Ecto neural progenitor cell (in vitro differentiated cells): ENCODE data around the gene UROC1.

ENCODE experiments used
- DNase-seq: peaks from one replicate; pipeline ENCODE4 v3.0.0-alpha.2; 2018; ENCODE audit warnings: low spot score

Gene UROC1

DNA sequence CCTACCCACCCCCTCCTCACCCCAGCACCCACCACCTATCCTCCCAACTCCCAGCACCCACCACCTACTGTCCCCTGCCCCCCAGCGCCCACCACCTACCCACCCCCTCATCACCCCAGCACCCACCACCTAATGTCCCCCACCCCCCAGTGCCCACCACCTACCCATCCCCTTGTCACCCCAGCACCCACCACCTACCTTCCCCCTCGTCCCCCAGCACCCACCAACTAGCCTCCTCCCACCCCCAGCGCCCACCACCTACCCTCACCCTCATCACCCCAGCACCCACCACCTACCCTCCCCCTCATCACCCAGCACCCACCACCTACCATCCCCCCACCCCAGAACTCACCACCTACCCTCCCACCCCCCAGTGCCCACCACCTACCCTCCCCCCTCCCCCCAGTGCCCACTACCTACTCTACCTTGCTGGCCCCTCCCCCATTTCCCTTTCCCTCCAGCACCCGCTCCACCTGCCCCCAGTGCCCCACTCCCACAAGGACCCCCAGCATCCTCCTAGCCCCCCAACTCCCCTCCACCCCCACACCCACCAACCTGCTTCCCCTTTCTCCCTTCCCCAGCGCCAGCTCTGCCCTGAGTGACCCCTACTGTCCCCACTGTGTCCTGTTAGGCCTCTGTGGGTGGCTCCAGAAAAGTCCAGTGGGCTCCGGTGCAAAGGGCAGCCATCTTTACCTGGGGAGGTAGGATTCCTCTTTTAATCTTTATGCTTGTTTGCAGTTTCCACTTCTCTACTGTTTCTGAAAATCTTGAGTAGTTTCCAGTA is 1.2 kb downstream of the UROC1 start:
- no peak for DNase-seq

DNA sequence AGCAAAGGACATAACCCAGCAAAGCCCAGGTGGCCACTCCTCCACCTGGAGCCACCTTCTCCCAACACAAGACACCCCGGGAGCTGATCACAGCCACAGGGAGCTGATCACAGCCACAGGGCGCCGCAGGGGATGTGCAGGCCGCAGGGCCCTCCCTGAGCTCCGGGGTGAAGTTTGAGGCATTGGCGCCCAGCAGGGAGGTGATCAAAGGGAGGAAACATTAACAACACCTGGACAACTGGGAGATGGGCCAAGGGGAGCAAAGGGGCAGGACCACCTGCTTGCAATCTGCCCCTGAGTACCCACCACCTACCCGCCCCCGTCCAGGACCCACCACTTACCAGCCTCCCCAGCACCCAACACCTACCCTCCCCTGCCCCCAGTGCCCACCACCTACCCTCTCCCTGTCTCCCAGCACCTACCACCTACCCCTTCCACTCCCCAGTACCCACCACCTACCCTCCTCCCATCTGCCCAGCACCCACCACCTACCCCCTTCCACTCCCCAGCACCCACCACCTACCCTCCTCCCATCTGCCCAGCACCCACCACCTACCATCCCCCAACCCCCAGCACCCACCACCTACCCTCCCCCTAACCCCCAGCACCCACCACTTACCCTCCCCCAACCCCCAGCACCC is 2.4 kb downstream of the UROC1 start:
- no peak for DNase-seq

DNA sequence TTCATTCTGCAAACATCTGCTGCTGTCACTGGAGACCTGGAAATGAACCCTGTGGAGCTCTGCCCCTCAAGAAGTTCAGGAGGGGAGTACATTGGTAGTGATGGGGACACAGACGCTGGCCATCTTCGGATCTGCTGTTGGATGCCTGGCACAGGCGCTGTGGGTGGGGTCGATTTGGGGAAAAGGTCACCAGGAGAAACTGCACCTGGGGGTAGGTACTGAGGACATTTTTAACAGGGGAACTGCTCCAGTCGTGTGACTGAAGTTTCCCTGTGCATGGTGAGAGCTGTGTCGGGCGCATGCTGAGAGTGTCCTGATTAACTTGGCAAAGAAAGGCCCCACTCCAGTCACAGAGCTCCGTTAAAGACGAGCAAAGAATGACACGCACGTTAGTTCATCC is 3.4 kb downstream of the UROC1 start:
- no peak for DNase-seq

DNA sequence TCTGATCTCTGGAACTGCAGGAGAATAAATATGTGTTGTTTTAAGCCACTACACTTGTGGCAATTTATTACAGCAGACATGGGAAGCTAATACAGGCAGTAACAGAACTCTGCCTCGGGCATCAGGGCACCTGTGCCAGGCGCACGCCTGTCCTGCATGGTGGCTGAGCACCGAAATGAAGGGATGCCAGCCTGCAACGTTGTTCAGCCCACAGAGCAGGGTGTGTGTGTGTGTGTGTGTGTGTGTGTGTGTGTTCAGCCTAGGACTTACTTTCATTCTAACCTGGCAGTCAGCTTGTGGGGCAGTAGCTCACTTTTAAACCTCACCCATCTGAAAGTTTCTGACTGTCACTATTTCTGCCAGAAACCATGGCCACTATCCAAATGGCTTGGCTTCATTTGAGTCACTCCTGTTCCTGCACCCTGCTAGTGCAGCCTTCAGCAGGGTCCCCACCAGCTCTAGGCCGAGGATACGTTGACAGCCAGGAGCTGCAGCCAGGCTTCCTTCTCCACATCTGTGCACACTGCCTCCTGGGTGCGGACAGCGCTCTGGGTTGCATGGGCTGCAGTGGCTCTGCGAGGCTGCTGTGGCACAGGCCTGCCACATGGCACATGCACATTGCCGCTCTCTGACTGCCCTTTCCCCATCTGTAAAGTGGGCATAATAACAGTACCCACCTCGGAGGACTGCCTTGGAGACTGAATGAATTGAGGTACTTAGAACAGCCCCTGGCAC is 4.5 kb downstream of the UROC1 start:
- DNase-seq, result no peak

DNA sequence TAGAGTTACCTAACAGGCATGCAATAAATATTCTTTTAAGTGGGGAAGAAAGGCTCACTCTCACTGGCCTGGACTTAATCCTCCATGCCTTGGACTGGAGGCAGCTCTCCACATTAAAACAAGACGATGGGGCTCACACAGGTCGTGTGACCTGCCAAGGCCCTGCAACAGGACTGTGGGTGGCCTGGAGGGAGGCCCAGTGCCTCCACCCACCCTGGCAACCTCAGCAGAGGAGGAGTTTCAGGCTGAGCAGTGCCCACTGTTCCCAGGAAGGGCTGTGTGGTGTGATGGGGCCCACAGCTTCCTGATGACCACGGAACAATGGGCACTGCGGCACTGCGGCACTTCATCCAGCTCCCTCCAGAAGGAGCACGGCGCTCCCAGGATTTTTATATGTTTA is 5.5 kb downstream of the UROC1 start:
- no peak for DNase-seq

DNA sequence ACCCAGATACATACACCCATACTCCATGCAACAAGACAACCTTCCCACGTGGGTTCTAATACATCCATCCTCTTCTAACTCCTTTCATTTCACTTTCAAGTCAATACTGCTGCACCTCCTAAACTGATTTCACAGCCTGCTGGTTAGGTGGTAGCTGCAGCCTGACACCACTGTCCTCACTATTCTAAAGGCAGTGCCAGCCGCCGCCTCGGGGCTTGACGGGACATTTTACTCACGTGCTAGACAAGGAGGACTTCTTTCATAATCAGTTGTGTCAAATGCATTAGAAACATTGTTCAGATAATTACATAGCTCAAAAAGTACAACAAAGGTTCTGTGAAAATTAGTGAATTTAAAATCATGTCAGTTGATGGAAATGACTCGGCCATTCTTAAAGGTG is 6.3 kb downstream of the UROC1 start:
- DNase-seq, result no peak

DNA sequence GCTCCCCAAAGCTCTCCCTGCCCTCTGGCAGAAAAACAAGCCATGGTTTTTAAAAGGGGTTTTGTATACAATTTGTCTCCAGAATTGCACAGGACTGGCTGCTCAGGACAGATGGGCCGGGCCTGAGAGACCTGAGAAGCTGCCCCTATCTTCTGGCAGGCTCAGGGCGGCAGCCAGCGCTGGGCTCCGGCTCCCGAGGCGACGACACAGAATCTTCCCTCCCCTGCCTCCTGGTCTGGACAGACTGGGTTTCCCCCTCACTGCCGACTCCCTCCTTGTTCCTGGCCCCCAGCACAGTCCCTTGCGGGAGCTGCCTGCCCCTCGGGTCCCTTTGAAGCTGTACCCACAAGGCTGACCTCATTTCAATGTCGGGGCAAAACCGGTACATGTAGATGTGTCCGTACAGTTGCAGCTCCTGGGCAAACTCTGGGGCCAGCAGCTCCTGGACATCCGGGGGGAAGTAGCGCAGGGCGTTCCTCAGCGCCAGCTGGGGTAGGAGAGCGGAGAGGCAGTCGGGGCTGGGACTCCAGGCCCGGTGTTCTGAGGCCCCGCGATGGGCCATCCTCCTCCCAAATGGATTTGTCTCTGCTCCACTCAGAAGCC is 7.2 kb downstream of the UROC1 start:
- no peak for DNase-seq

DNA sequence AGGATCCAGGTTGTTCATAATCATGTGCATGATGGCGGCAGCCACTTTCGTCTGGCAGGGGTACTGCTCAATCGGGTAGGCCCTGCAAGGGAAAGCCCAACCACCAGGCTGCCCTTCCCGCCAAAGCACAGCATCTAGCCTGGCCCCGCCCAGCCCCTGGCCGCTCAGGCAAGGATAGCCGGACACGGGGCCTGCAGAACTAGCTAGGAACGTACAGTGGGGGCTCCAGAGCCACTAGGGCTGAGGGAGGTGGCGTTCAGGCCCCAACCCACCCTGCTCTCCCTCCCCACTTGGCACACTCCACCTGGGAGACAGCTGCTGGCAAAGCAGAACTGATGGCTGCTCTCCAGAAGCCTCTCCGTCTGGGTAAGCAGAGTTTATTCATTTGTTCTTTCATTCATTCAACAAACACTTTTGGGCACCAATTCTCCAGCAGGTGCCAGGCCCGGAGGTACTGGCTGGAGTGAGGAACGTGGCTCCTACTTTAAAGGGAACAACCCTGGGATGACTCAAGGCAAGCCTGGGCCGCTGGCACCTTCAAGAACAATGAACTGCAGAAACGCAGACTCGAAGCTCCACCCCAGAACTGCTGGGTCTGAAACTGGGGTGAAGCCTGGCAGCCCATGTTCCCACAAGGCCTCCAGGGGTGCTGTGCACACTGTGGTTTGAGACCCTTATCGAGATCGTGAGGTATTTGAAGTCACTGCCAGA is 7.8 kb downstream of the UROC1 start:
- no peak for DNase-seq

DNA sequence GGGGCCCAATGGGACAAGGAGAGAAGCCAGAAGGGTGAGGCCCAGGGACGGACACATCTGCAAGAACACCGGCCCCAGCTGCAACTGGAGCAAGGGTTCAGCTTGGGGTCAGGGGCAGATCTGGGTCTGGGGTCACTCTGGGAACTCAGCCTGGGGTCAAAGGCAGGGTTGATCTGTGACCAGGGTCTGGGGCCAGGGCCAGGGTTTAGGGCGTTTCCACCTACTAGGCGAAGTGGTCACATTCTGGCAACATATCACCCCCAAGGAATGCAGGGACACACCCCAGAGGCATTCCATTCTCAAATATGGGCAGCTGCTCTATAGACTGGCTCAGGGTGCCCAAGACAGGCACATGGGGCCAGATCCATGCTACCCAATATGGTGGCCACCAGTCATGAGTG is 9.0 kb downstream of the UROC1 start:
- DNase-seq, result no peak

DNA sequence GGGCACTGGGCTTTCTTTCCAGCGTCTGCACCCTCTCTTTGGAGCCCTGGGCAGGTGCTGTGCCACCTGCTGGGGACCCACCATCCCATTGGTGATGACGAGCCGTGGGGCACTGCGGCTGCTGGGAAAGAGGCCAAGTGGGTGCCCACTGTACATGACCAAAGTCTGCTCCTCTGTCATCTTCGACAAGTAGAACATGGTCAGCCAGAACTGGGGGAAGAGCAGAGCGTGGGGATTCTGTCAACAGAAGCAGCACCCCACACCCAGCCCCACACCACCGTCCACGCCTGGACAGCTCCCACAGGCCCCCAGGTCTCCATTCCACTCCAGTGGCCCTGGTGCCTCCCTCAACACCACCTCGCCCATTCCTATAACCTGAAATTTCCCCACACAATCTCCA is 9.7 kb downstream of the UROC1 start:
- no peak for DNase-seq

DNA sequence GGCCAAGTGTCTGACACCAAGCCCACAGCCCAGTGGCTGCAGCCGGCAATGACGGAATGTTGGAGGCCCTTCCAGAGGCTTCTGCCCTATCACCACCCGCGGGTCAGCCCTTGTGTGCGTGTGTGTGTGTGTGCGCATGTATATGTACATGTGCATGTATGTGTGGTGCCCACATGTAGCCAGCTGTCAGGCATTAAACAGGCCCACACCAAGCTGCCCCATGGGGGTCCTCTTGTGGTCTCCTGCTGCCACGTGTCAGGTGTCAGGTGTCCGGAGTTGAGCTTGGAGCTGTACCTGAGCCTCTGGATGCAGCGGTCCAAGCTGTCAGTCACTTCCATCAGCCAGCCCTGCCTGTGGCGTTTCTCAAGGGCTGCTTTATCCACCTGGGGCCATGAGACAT is 13.9 kb downstream of the UROC1 start:
- DNase-seq, result no peak

DNA sequence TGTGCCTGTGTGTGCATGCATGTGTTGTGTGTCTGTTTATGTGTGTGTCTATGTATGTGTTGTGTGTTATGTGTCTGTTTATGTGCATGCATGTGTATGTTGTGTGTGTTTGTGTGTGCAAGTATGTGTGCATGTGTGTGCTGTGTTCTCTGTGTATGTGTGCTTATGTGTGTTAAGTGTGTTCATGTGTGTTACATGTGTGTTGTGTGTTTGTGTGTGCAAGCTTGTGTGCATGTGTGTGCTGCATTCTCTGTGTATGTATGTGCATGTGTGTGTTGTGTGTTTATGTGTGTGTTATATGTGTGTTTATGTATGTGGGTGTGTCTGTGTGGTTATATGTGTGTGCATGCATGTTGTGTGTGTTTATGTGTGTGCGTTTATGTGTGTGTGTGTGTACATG is 14.9 kb downstream of the UROC1 start:
- DNase-seq, result no peak

DNA sequence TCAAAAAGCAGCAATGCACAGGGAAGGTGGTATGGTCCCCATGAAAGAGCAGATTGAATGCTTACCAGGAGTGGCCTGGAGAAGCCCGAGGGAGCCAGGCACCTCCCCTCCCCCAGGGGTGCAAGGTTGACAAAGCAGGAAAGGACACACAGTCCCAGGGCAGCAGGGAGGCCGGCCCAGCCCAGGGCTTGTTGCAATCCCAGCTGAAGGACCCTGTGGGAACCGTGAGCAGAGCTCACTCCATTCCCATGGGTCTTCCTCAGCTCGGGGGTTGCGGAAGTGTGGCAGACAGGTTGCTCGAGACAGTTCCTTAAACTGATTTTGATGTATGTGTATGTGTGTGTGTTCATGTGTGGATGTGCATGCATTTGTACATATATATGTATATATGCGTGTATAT is 15.8 kb downstream of the UROC1 start:
- no peak for DNase-seq

DNA sequence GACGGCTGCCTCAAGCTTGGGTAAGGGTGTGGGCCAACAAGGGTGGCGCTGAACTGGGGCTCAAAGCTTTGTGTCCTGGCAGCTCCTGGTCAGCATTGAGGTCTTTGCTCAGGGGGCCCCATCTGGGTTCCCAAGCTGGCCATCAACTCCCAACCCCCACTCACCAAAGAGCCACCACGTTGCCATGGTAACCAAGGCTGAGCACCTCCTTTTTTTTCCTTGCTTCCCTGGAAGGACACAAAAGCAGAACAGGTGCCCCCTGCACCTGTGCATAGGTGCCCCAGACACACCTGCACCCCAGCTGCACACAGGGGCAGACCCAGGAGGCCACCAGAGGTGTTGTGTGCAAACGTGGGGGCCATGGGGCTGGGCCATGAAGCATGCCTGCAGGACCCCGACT is 16.5 kb downstream of the UROC1 start:
- no peak for DNase-seq

DNA sequence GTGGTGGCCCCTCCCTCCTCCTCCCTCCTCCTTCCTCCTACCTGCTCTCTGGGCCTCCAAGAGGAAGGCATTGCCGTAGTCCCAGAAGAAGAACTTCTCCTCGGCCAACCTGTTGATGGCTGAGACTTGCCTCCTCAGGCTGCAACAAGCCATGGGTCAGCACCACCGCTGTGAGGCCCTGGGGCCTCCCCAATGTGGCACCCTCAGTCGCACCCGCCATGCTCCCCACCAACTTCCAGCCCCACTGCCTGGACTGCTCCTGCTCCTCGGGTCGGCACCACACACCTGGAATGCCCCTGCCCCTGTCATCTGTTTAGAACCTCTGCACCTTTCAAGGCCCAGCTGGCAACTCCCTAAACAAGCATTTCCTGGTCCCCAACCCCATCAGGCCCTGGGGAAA is 17.6 kb downstream of the UROC1 start:
- no peak for DNase-seq

DNA sequence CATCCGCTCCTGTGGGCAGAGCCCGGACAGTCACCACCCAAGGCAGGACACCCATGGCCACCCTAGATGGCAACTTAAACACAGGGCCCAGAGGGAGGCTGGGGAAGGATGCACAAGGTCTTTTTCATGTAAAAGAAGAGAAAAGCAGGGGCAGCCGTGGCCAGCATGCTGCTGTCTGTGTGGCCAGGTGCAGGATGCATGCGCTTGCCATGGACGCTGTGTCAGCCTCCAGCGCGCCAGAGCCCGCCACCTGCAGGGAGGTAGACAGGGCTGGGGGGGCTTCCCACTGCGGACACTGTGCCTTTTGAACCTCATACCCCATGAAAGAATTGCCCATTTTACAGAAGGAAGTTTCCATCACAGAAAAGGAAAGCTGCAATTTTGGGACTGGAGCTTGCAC is 18.2 kb downstream of the UROC1 start:
- no peak for DNase-seq

DNA sequence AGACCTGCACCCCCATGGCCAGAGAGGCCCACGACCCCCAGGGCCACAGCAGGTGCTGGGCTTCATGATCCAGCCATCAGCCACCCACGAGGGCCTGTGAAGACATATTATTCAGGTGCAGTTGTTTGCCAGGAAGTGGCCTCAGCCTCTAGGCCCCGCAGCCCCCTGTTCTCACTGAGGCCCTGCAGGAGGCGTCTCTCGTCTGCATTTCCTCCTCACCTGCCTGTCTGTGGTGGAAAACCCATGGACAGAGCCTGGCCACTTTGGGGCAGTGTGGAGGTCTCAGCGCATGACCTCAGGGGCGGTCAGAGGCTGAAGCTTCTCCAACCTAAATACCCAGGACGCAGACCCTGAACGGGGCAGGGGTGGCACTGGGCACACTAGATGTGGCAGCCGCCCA is 18.6 kb downstream of the UROC1 start:
- no peak for DNase-seq

DNA sequence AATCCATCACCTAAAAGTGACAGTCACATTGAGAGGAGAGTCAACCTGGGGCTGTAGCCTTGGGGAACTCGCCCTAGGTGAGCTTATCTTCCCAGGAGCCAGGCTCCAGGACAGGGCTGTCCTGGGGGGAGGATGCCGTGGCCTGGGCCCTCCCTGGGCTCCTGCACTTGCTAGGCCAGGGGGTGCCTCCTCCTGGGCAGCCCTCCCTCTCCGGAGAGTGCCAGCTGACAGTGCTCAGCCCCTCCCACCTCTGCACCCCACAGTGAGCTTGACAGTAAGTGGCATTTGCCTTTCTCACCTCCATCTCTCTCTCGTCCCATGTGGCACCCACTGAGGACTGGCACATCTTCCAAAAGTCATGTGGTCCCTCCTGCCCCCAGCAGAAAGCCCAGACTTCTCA is 19.1 kb downstream of the UROC1 start:
- DNase-seq, result no peak

DNA sequence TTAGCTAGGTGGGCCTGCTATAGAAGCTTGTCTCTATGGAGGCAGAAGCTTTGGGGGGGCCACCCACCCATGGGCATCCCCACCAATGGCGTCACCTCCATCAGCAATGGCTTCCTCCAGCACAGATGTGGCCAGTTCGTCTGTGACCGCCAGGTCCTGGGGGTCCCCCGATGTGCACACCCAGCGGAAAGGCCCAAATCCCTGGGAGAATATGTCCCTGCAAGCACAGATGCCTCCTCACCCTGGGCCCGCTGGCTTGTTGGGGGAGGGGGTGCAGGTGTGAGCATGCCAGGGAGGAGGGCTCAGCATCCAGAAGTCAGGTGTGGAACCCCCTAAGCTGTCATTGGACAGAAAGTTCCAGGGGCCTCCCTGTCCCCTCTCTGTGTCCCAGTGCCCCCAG is 19.6 kb downstream of the UROC1 start:
- no peak for DNase-seq

DNA sequence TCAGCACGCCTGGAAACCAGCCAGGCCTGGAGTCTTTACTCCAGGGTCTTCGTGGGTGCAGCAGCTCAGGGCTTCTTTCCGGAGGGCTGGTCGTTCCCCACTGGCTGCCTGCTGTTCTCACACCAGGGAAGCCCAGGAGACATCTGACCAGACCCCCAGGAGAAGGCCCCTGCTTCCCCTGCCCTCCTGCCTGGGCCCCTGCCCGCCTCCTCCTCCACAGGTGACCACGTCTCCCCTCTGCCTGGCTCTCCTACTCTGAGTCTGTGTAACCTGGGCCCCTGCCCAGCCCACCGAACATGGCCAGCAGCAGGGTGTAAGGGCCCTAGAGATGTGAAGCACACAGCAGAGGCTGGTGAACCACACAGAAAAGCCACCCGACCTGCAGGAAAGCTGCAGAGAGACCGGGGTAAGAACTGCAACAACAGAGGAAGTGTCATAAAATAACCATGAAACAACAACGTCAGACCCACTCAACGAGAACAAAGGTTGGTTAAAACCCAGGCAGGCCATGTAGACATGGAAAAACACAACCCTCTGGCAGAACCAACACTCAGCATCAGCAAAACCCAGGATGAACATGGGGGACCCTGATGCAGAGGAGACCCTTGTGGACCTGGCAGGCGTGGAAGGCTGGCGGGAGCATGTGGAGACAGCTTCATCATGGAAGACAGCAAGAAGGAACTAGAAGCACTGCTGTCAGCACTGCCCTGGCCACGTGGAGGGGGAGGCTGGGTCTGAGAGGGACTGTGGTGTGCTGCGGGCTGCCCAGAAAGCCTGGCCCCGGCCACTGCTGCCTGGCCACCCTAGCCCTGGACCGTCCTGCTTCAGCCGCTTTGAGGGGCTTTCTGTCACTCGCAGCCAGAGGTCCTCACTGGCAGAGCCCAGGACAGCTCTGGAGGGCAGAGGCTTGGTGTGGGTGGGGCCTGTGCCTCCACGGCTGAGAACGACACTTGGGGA is 20.4 kb downstream of the UROC1 start:
- no peak for DNase-seq

DNA sequence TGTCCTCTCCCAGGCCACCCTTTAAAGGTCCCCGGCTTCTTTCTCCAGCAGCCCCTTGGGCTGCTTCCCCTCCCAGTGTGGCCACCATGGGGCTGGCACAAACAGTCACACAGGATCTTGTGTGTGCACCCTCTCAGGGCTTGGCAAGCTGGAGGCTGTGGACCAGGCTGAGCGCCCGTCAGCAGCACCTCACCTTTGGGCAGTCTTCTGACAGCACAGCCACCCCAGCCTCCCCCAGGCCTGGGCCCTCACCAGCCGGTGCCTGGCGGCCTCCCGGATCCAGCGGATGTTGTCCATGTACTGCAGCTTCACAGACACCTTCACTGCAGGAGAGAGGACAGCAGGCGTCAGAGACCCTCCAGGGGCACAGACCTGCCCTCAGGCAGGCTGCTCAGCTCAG is 21.8 kb downstream of the UROC1 start:
- DNase-seq, result no peak
